Loucy (cell line): ENCODE results near the gene GRAP.
A peak's percentile ranks its signal among the peaks of the same experiment; 100 is the strongest.

Experiments
- H2AFZ ChIP-seq: fragments of 200-600 bp; sonication (generic); 2 replicates; pipeline ENCODE4 v1.6.0; 2016; ENCODE audit warnings: antibody characterized with exemption, mild to moderate bottlenecking, low read length, moderate library complexity
- H3F3A ChIP-seq: fragments of 200-600 bp; 2 replicates; pipeline ENCODE4 v1.6.0; 2016; ENCODE audit warnings: antibody characterized with exemption, low read depth, mild to moderate bottlenecking
- H3K27me3 ChIP-seq: fragments of 200-600 bp; sonication (generic); 2 replicates; pipeline ENCODE4 v1.6.1; 2014; ENCODE audit warnings: low read length, mild to moderate bottlenecking; ENCODE audit not compliant: insufficient read depth, poor library complexity, severe bottlenecking
- H3K36me3 ChIP-seq: fragments of 200-600 bp; sonication (generic); 2 replicates; pipeline ENCODE4 v1.6.1; 2016; ENCODE audit warnings: low read length; ENCODE audit not compliant: insufficient read depth
- H3K4me1 ChIP-seq: fragments of 200-600 bp; sonication (generic); 2 replicates; pipeline ENCODE4 v1.5.1; 2014; ENCODE audit warnings: low read length, mild to moderate bottlenecking; ENCODE audit not compliant: insufficient read depth, poor library complexity, severe bottlenecking
- H3K4me2 ChIP-seq: fragments of 200-600 bp; sonication (generic); 2 replicates; pipeline ENCODE4 v1.6.0; 2014; ENCODE audit warnings: antibody characterized with exemption, low read length, low read depth, mild to moderate bottlenecking; ENCODE audit not compliant: poor library complexity, severe bottlenecking
- H3K4me3 ChIP-seq: fragments of 200-600 bp; sonication (generic); 2 replicates; pipeline ENCODE4 v1.5.1; 2014; ENCODE audit warnings: low read length, mild to moderate bottlenecking, mixed read lengths; ENCODE audit not compliant: poor library complexity, severe bottlenecking
- H3K79me2 ChIP-seq: fragments of 200-600 bp; sonication (generic); 2 replicates; pipeline ENCODE4 v1.6.1; 2014; ENCODE audit warnings: low read length; ENCODE audit not compliant: insufficient read depth
- H3K9ac ChIP-seq: fragments of 200-600 bp; sonication (generic); 2 replicates; pipeline ENCODE4 v1.6.0; 2014; ENCODE audit warnings: mild to moderate bottlenecking, low read depth, low read length, moderate library complexity; ENCODE audit not compliant: poor library complexity, severe bottlenecking
- H3K9me2 ChIP-seq: fragments of 200-600 bp; sonication (generic); replicated peaks from 2 replicates; pipeline ENCODE4 v1.6.1; 2016; ENCODE audit warnings: low read depth, low read length, mixed read lengths
- H3K9me3 ChIP-seq: fragments of 200-600 bp; sonication (generic); 2 replicates; pipeline ENCODE4 v1.6.1; 2014; ENCODE audit warnings: mild to moderate bottlenecking, antibody characterized with exemption, low read length, low read depth; ENCODE audit not compliant: insufficient read depth
- H4K20me1 ChIP-seq: fragments of 200-600 bp; sonication (generic); 2 replicates; pipeline ENCODE4 v1.6.0; 2014; ENCODE audit warnings: antibody characterized with exemption, low read length, mild to moderate bottlenecking; ENCODE audit not compliant: insufficient read depth, poor library complexity, severe bottlenecking
- EZH2phosphoT487 ChIP-seq: fragments of 200-600 bp; IDR thresholded peaks from 2 replicates; pipeline ENCODE4 v1.6.1; 2018; ENCODE audit warnings: antibody characterized with exemption, mild to moderate bottlenecking, moderate library complexity, borderline replicate concordance
- TF ChIP-seq, protein P1 (sequence below): fragments of 200-600 bp; sonication (generic); conservative IDR thresholded peaks from 2 replicates; pipeline ENCODE4 v1.5.1; 2014; ENCODE audit warnings: mild to moderate bottlenecking, antibody characterized with exemption, low read length

Gene GRAP

DNA sequence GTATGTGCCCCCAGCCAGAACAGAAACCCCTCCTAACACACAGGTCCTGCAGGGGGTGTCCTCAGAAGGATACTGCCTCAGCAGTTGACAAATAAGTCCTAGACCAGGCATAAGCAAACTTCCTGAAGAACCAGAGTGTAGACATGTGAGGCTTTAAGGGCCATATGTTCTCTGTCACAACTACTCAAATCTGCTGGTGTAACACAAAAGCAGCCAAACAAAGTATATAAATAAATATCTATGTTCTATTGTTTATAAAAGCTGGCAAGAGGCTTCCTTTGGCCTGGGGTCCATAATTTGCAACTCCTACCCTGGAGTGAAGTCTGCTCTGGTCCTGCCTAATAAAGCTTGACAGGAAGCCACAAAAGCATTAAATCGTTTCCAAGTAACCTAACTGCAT is 52.1 kb downstream of the GRAP start:
- TF ChIP-seq, protein P1, sequence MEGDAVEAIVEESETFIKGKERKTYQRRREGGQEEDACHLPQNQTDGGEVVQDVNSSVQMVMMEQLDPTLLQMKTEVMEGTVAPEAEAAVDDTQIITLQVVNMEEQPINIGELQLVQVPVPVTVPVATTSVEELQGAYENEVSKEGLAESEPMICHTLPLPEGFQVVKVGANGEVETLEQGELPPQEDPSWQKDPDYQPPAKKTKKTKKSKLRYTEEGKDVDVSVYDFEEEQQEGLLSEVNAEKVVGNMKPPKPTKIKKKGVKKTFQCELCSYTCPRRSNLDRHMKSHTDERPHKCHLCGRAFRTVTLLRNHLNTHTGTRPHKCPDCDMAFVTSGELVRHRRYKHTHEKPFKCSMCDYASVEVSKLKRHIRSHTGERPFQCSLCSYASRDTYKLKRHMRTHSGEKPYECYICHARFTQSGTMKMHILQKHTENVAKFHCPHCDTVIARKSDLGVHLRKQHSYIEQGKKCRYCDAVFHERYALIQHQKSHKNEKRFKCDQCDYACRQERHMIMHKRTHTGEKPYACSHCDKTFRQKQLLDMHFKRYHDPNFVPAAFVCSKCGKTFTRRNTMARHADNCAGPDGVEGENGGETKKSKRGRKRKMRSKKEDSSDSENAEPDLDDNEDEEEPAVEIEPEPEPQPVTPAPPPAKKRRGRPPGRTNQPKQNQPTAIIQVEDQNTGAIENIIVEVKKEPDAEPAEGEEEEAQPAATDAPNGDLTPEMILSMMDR, result no peak
- no peak for TF ChIP-seq EZH2phosphoT487
- 0 out of 2 replicates have a peak, but pooled peaks cover 3% of the 10 kb centered on the region for H3K9me3 ChIP-seq
- no peaks in the 10 kb centered on the region for H3K79me2 ChIP-seq
- H3K27me3 ChIP-seq, result no peaks in the 10 kb centered on the region
- H3K36me3 ChIP-seq, result no peaks in the 10 kb centered on the region
- H4K20me1 ChIP-seq, result no peaks in the 10 kb centered on the region
- H3K9me2 ChIP-seq, result no peaks in the 10 kb centered on the region
- no peak overlapping the region for H3K4me3 ChIP-seq
- H3F3A ChIP-seq, result no peaks in the 10 kb centered on the region
- H3K4me1 ChIP-seq, result peaks cover 52% of the 10 kb centered on the region
- H2AFZ ChIP-seq, result no peak overlapping the region
- peak overlapping the region; percentile 68 for H3K9ac ChIP-seq
- H3K4me2 ChIP-seq, result peak overlapping the region; percentile 15

DNA sequence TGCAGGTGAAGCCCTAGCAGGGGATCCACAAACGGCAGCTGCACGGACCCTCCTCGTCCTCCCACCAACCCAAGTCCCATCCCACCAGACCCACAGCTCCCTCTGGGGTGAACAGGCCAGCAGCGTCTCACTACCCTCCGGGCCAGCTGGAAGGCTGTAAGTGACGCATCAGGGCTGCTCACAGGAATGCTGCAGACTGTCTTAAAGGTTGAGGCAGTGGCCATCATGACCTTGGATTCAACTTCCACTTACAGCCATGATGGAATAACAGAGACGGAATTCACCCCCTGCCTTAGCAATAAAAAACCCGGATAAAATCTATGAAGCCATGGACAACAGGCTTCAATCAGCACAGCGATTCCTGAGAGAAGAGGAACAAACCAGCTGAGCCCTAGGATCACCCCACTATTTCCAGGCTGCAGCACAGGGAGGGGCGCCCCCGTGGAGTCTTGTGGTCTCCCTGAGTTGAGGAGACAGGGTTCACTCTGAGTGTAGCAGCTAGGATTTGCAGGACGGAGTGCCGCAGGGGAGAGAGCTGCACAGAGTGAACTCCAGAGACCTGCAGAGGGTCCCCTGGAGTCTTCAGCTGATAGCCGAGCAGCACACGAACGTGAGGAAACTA is 52.7 kb downstream of the GRAP start:
- H3K9me3 ChIP-seq, result 0 out of 2 replicates have a peak, but pooled peaks cover 3% of the 10 kb centered on the region
- no peak overlapping the region for H3K4me3 ChIP-seq
- H3F3A ChIP-seq, result no peaks in the 10 kb centered on the region
- no peak overlapping the region for H2AFZ ChIP-seq
- no peaks in the 10 kb centered on the region for H4K20me1 ChIP-seq
- peaks cover 52% of the 10 kb centered on the region for H3K4me1 ChIP-seq
- H3K36me3 ChIP-seq, result no peaks in the 10 kb centered on the region
- TF ChIP-seq EZH2phosphoT487, result no peak
- TF ChIP-seq, protein P1, result no peak
- H3K4me2 ChIP-seq, result peak overlapping the region; percentile 73
- peak overlapping the region; percentile 68 for H3K9ac ChIP-seq
- no peaks in the 10 kb centered on the region for H3K27me3 ChIP-seq
- no peaks in the 10 kb centered on the region for H3K9me2 ChIP-seq
- H3K79me2 ChIP-seq, result no peaks in the 10 kb centered on the region

DNA sequence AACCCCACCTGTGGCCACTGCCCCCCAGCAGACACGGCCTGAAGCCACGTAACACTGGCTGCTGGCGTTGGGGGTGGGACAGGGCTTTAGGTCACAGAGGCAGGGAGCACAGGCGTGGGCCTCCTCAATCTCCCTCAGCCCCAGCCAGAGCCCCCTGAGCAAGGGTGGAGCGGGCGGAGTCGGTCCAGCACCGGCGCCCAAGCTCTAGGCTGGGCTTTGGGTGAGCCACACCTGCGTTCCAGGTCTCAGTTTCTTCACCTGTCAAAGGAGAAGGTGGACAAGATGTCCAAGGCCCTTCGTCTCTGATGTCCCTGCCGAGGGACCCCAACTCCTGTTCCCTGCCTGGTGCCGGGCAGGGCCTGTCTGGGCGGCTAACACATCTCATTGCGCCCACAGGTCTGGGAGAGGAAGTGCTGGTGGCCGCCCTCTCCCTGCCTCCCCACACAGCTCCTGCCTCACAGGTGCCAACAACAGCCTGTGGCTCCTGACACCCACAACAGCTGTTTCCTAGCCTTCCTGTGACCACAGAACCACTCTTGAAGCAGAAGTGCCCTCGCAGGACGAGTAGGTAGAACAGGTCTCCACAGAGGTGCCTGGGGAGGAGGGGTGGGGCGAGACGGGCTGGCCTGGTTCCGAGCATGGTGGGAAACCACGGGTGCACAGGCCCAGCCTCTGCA is 54.2 kb downstream of the GRAP start:
- Histone ChIP-seq H3K9me2 (no peaks in the 10 kb centered on the region), H3K36me3 (no peaks in the 10 kb centered on the region), H2AFZ (no peak overlapping the region), H3K9ac (peak overlapping the region; percentile 68), H3K4me1 (peaks cover 64% of the 10 kb centered on the region), H3K4me2 (peak overlapping the region; percentile 73), H3K79me2 (no peaks in the 10 kb centered on the region), H4K20me1 (no peaks in the 10 kb centered on the region), H3F3A (no peaks in the 10 kb centered on the region), H3K4me3 (peak overlapping the region; percentile 50), H3K27me3 (no peaks in the 10 kb centered on the region), H3K9me3 (0 out of 2 replicates have a peak, but pooled peaks cover 3% of the 10 kb centered on the region)
- TF ChIP-seq, protein P1, result no peak
- no peak for TF ChIP-seq EZH2phosphoT487
